NCI-H1436 treated with DMSO at 0.1 percent for 48 hours (cell line): ENCODE results near the gene TENM4.
"Not testable (repeated sequence)": the region's sequence is repeated elsewhere in the genome, so short reads cannot be mapped to it uniquely, and the experiment has no call there.

Experiments used
- DNase-seq: peaks from one replicate; lab custom pipeline; 2025; lab: John Stamatoyannopoulos, UW

TENM4 gene

GRCh38 chr11:78901831-78902230 lies 539.0 kb downstream of the TENM4 start:
- DNase-seq: no peak

- DNase-seq: no peak
Observed at GRCh38 chr11:78898266-78898775, 542.5 kb downstream of the TENM4 start.

- no peak for DNase-seq
Observed at GRCh38 chr11:78893996-78894395, 546.8 kb downstream of the TENM4 start.

- DNase-seq: no peak
Observed at GRCh38 chr11:78889698-78890097, 551.1 kb downstream of the TENM4 start.

GRCh38 chr11:78886616-78887015 lies 554.2 kb downstream of the TENM4 start:
- DNase-seq: no peak

DNA sequence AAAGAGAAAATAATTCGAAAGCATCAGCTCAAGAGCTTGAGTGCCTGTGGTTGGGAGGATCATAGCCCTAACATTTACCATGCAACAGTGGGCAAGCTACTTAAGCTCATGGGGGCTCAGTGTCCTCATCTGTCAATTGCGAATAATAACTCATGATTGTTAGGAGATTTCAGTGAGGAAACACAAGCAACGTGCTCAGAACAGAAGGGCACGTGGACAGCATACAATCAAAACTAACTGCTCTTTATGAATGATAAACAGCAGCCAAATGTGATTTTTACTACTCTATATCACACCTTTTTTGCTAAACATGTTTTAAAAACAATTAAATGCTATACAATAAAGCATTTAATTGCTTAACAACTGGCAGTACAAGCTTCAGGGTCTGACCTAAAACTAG lies 556.1 kb downstream of the TENM4 start:
- DNase-seq: no peak

GRCh38 chr11:78883506-78883905 lies 557.3 kb downstream of the TENM4 start:
- DNase-seq: no peak

DNA sequence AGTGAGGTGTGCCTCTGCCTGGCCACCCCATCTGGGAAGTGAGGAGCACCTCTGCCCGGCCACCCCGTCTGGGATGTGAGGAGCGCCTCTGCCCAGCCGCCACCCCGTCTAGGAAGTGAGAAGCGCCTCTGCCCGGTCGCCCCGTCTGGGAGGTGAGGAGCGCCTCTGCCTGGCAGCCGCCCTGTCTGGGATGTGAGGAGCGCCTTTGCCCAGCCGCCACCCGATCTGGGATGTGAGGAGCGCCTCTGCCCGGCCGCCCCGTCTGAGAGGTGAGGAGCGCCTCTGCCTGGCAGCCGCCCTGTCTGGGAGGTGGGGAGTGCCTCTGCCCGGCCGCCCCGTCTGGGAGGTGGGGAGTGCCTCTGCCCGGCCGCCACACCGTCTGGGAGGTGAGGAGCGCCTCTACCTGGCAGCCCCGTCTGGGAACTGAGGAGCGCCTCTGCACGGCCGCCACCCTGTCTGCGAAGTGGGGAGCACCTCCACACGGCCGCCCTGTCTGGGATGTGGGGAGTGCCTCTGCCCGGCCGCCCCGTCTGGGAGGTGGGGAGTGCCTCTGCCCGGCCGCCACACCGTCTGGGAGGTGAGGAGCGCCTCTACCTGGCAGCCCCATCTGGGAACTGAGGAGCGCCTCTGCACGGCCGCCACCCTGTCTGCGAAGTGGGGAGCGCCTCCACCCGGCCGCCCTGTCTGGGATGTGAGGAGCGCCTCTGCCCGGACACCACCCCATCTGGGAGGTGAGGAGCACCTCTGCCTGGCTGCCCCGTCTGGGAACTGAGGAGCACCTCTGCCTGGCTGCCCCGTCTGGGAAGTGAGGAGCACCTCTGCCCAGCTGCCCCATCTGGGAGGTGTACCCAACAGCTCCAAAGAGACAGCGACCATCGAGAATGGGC lies 561.5 kb downstream of the TENM4 start:
- not testable (repeated sequence) for DNase-seq

- DNase-seq: no peak
Observed at GRCh38 chr11:78878631-78879030, 562.2 kb downstream of the TENM4 start.

- no peak for DNase-seq
Observed at GRCh38 chr11:78876676-78877075, 564.2 kb downstream of the TENM4 start.

- no peak for DNase-seq
Observed at GRCh38 chr11:78870655-78871054, 570.2 kb downstream of the TENM4 start.

DNA sequence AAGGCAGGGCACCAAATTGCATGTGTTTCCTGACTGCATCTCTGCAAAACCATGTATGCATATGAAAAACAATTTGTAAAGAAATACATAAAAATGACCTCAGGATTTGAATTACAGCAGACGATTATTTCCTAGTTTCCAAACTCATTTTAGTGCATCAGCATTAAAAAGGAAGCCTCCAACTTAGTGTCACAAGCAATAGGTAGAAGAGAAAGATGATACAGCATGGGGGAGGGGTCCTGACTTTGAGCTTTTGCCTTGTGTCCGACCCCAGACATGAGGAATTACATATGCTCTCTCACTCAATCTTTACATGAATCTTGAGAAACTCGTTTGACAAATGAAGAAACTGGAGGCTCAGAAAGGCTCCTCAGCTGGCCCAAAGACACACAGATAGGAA lies 571.5 kb downstream of the TENM4 start:
- no peak for DNase-seq

GRCh38 chr11:78868563-78868962 lies 572.3 kb downstream of the TENM4 start:
- no peak for DNase-seq

GRCh38 chr11:78860720-78861422 lies 580.0 kb downstream of the TENM4 start:
- no peak for DNase-seq

DNA sequence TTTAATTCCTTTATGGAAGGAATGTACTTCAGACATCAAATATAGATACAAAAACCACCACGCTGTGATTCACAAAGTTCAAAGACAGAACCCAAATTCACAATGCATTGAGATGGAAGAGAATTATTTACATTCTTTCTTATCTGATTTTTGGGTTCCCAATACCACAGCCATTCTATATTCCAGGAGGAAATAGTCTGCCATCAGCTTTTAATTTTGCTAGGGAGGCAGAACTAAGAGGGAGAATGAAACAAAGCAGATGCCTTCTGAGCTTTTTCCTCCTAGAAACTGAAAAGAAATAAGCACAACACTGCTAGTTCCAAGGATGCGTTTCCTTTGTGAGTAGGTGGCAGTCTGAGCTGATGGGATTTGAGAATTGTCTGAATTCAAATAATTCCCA lies 583.1 kb downstream of the TENM4 start:
- DNase-seq: no peak

DNA sequence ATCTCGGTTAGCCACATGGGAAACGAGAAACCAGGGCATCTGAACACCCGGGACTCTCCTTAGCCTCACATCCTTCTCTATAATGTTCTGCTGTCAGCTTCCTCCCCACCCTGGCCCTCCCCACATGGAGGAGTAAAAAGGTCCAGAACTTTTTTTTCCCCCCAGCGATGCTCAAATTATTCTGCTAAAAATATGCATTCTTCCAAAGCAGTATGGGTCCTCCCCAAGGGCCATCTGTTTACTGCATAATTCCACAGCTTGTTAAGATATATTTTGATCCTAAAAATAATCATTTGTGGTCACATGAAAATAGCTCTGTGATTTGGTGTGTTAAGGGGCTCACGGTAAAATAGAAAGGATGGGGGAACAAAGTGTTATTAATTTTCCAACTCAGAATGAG lies 584.6 kb downstream of the TENM4 start:
- no peak for DNase-seq

- no peak for DNase-seq
Observed at GRCh38 chr11:78855116-78855515, 585.7 kb downstream of the TENM4 start.

GRCh38 chr11:78853521-78853920 lies 587.3 kb downstream of the TENM4 start:
- no peak for DNase-seq

GRCh38 chr11:78851878-78852586 lies 588.8 kb downstream of the TENM4 start:
- no peak for DNase-seq

- DNase-seq: no peak
Observed at GRCh38 chr11:78850078-78850477, 590.8 kb downstream of the TENM4 start.

DNA sequence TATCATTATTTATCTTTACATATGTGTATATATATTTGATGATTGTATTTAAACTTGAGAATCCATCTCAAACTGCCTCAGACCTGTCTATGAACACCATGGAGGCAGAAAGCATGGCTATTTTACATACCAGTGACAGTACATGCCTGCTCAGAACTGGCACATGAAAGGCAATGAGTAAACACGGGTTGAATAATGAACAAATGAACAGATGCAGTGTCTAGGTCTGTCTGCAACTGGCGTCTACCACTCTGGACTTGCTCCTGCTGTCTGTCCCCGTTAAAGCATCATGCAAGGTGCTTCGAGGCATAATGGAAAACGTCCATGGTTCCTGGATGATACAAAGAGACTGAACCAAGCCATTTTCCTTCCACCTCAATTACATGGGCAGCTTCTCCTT lies 594.6 kb downstream of the TENM4 start:
- no peak for DNase-seq

- DNase-seq: no peak
Observed at GRCh38 chr11:78845496-78845895, 595.3 kb downstream of the TENM4 start.
